Hepatocyte (in vitro differentiated cells): ENCODE data around the gene INS. TPM values are rescaled to one million over a fixed set of nuclear protein-coding genes. Genes with fewer than 3 reads are reported as not detected.

ENCODE experiments used
- DNase-seq: peaks from one replicate; pipeline ENCODE4 v3.0.0-alpha.2; 2016; ENCODE audit warnings: low spot score
- H2AFZ ChIP-seq: fragments of 200-600 bp; sonication (generic); 2 replicates; pipeline ENCODE4 v1.6.0; 2016; ENCODE audit warnings: antibody characterized with exemption, mild to moderate bottlenecking
- H3K27ac ChIP-seq: fragments of 200-600 bp; sonication (generic); 2 replicates; pipeline ENCODE4 v1.5.1; 2016; ENCODE audit warnings: mild to moderate bottlenecking
- H3K27me3 ChIP-seq: fragments of 200-600 bp; sonication (generic); 2 replicates; pipeline ENCODE4 v1.6.1; 2016
- H3K36me3 ChIP-seq: fragments of 200-600 bp; sonication (generic); replicated peaks from 2 replicates; pipeline ENCODE4 v1.5.1; 2016; ENCODE audit warnings: low read depth; ENCODE audit not compliant: insufficient read depth
- H3K4me1 ChIP-seq: fragments of 200-600 bp; sonication (generic); 2 replicates; pipeline ENCODE4 v1.5.1; 2016; ENCODE audit warnings: mild to moderate bottlenecking, moderate library complexity; ENCODE audit not compliant: insufficient read depth
- H3K4me2 ChIP-seq: fragments of 200-600 bp; sonication (generic); 2 replicates; pipeline ENCODE4 v1.6.0; 2016
- H3K4me3 ChIP-seq: fragments of 200-600 bp; sonication (generic); 2 replicates; pipeline ENCODE4 v1.5.1; 2016; ENCODE audit warnings: mild to moderate bottlenecking
- H3K79me2 ChIP-seq: fragments of 200-600 bp; sonication (generic); 2 replicates; pipeline ENCODE4 v1.6.0; 2017; ENCODE audit warnings: mild to moderate bottlenecking
- H3K9me2 ChIP-seq: fragments of 200-600 bp; sonication (generic); replicated peaks from 2 replicates; pipeline ENCODE4 v1.6.0; 2017; ENCODE audit warnings: mild to moderate bottlenecking; ENCODE audit not compliant: insufficient read depth
- H3K9me3 ChIP-seq: fragments of 200-600 bp; sonication (generic); 2 replicates; pipeline ENCODE4 v1.5.1; 2016; ENCODE audit warnings: low read depth, mild to moderate bottlenecking
- H4K20me1 ChIP-seq: fragments of 200-600 bp; sonication (generic); 2 replicates; pipeline ENCODE4 v1.6.0; 2016; ENCODE audit warnings: mild to moderate bottlenecking; ENCODE audit not compliant: insufficient read depth, poor library complexity, severe bottlenecking
- CTCF ChIP-seq: fragments of 200-600 bp; sonication (generic); IDR thresholded peaks from 2 replicates; pipeline ENCODE4 v1.5.1; 2016; ENCODE audit warnings: antibody characterized with exemption, mild to moderate bottlenecking; ENCODE audit not compliant: poor library complexity
- EZH2 ChIP-seq: fragments of 200-600 bp; sonication (generic); IDR thresholded peaks from 2 replicates; pipeline ENCODE4 v1.6.1; 2016; ENCODE audit warnings: antibody characterized with exemption, mild to moderate bottlenecking, borderline replicate concordance
- EZH2phosphoT487 ChIP-seq: fragments of 200-600 bp; sonication (generic); IDR thresholded peaks from one replicate; pipeline ENCODE4 v1.6.1; 2018; ENCODE audit warnings: antibody characterized with exemption, mild to moderate bottlenecking, low read depth, moderate library complexity; ENCODE audit not compliant: unreplicated experiment, severe bottlenecking
- WGBS: methylation state at CpG from one replicate; pipeline ENCODE4 v1.1.6; 2016; ENCODE audit warnings: low lambda C conversion rate; ENCODE audit errors: missing lambda C conversion rate; 5-methylcytosine and 5-hydroxymethylcytosine counted together
- polyA plus RNA-seq: library from polyadenylated mRNA; unstranded; fragments of >200 nt; fragmentation: Nextera tagmentation; extraction: Ambion mirVana; gene quantifications from 2 replicates; pipeline ENCODE4 v1.2.1, GENCODE V29; 2016
- total RNA-seq: library from RNA; depleted of rRNA; stranded (reverse); fragments of >200 nt; gene quantifications from 2 replicates; pipeline ENCODE4 v1.2.3, GENCODE V29; 2014

INS gene
- total and polyA plus RNA-seq, 2 experiments from 2014 or later, result not detected

GRCh38 chr11:2142762-2143202, 18.2 kb downstream of the INS start:
- TF ChIP-seq EZH2 (no peak), EZH2phosphoT487 (no peak)

GRCh38 chr11:2142300-2142759, 18.7 kb downstream of the INS start:
- Histone ChIP-seq H3K4me3 (peak overlapping the region; percentile 3), H3K36me3 (no peaks in the 10 kb centered on the region), H4K20me1 (peaks cover 13% of the 10 kb centered on the region), H3K27me3 (peaks cover 58% of the 10 kb centered on the region), H3K4me2 (peak overlapping the region; percentile 92), H3K9me2 (no peaks in the 10 kb centered on the region), H3K27ac (peak overlapping the region; percentile 92), H3K9me3 (no peaks in the 10 kb centered on the region), H3K4me1 (peaks cover 21% of the 10 kb centered on the region), H3K79me2 (peaks cover 84% of the 10 kb centered on the region), H2AFZ (no peak overlapping the region)
- 32% methylated on average over 5 of the region's 5 CpGs for WGBS
- peak; percentile 25 for TF ChIP-seq EZH2
- no peak for TF ChIP-seq CTCF
- no peak for DNase-seq

More at GRCh38 chr11:2142762-2143202, 18.2 kb downstream of the INS start:
- no peak for DNase-seq
- Histone ChIP-seq H3K4me1 (peaks cover 21% of the 10 kb centered on the region), H3K4me2 (peak overlapping the region; percentile 92), H3K27ac (peak overlapping the region; percentile 92), H3K9me3 (no peaks in the 10 kb centered on the region), H3K4me3 (peak overlapping the region; percentile 3), H3K36me3 (no peaks in the 10 kb centered on the region), H4K20me1 (peaks cover 9% of the 10 kb centered on the region), H3K79me2 (peaks cover 83% of the 10 kb centered on the region), H3K9me2 (no peaks in the 10 kb centered on the region), H3K27me3 (peaks cover 58% of the 10 kb centered on the region), H2AFZ (no peak overlapping the region)
- WGBS, result 29% methylated on average over 6 of the region's 6 CpGs

- Histone ChIP-seq H3K4me1 (peaks cover 21% of the 10 kb centered on the region), H3K4me2 (peak overlapping the region; percentile 92)
Observed at GRCh38 chr11:2140411-2141400, 20.3 kb downstream of the INS start.

More at GRCh38 chr11:2140411-2141400, 20.3 kb downstream of the INS start:
- WGBS, result 5% methylated on average over 85 of the region's 102 CpGs
- Histone ChIP-seq H3K27ac (peak overlapping the region; percentile 92), H2AFZ (no peak overlapping the region), H3K27me3 (peaks cover 52% of the 10 kb centered on the region), H3K79me2 (peaks cover 91% of the 10 kb centered on the region), H3K4me3 (peak overlapping the region; percentile 75), H4K20me1 (peaks cover 29% of the 10 kb centered on the region), H3K9me3 (no peaks in the 10 kb centered on the region), H3K36me3 (no peaks in the 10 kb centered on the region), H3K9me2 (no peaks in the 10 kb centered on the region)
- DNase-seq, result peak; percentile 53
- TF ChIP-seq EZH2phosphoT487 (no peak), CTCF (peak; percentile 26), EZH2 (peak; percentile 80)
